Chondrocyte (in vitro differentiated cells): Measurements from ENCODE around the gene ULK4. TPM values are rescaled to one million over a fixed set of nuclear protein-coding genes. Genes with fewer than 3 reads are reported as not detected.

Experiments
- DNase-seq: peaks from one replicate; pipeline ENCODE4 v3.0.0; 2021; ENCODE audit warnings: mixed read lengths, low spot score
- H3K27ac Mint-ChIP-seq: one replicate; pipeline ENCODE4 v1.8.0; 2021; ENCODE audit warnings: mild to moderate bottlenecking, moderate library complexity, mixed read lengths; ENCODE audit not compliant: unreplicated experiment
- H3K27me3 Mint-ChIP-seq: 2 replicates; pipeline ENCODE4 v1.8.0; 2021; ENCODE audit warnings: low read depth, mixed read lengths
- H3K36me3 Mint-ChIP-seq: 2 replicates; pipeline ENCODE4 v1.8.0; 2021; ENCODE audit warnings: low read depth, mixed read lengths
- H3K4me1 Mint-ChIP-seq: 2 replicates; pipeline ENCODE4 v1.8.0; 2021; ENCODE audit warnings: low read depth, mild to moderate bottlenecking, mixed read lengths
- H3K4me3 Mint-ChIP-seq: one replicate; pipeline ENCODE4 v1.8.0; 2021; ENCODE audit warnings: mild to moderate bottlenecking, moderate library complexity, mixed read lengths; ENCODE audit not compliant: unreplicated experiment
- H3K9me3 Mint-ChIP-seq: 2 replicates; pipeline ENCODE4 v1.8.0; 2021; ENCODE audit warnings: low read depth, mixed read lengths
- CTCF ChIP-seq: fragments of 200-600 bp; sonication (generic); IDR thresholded peaks from 2 replicates; pipeline ENCODE4 v1.5.0; 2021; ENCODE audit warnings: antibody characterized with exemption, mild to moderate bottlenecking, moderate library complexity
- total RNA-seq: library from RNA; stranded (reverse); gene quantifications from 3 replicates; pipeline ENCODE4 v1.2.1, GENCODE V29; 2021

Gene ULK4
- total RNA-seq, 1 donor from 2014 or later: 9.1 TPM

- H3K27ac Mint-ChIP-seq: peak overlapping the region; percentile 45
- no peak overlapping the region for H3K4me3 Mint-ChIP-seq
- no peaks in the 10 kb centered on the region for H3K27me3 Mint-ChIP-seq
These were observed 712.6 kb downstream of the ULK4 start for GRCh38 chr3:41249318-41249717.

GRCh38 chr3:41248525-41248924, 713.4 kb downstream of the ULK4 start:
- TF ChIP-seq CTCF: no peak
- Mint-ChIP-seq H3K27me3 (no peaks in the 10 kb centered on the region), H3K4me3 (no peak overlapping the region), H3K9me3 (peaks cover 7% of the 10 kb centered on the region), H3K27ac (no peak overlapping the region), H3K36me3 (peaks cover 13% of the 10 kb centered on the region), H3K4me1 (peaks cover 30% of the 10 kb centered on the region)
- no peak for DNase-seq

More at GRCh38 chr3:41249318-41249717, 712.6 kb downstream of the ULK4 start:
- peaks cover 13% of the 10 kb centered on the region for H3K9me3 Mint-ChIP-seq
- no peak for DNase-seq
- H3K4me1 Mint-ChIP-seq: peaks cover 30% of the 10 kb centered on the region
- peaks cover 13% of the 10 kb centered on the region for H3K36me3 Mint-ChIP-seq
- TF ChIP-seq CTCF: no peak

GRCh38 chr3:41247055-41248004, 714.6 kb downstream of the ULK4 start:
- peak overlapping the region; percentile 61 for H3K27ac Mint-ChIP-seq
- H3K4me1 Mint-ChIP-seq: peaks cover 30% of the 10 kb centered on the region
- TF ChIP-seq CTCF: no peak
- H3K27me3 Mint-ChIP-seq: no peaks in the 10 kb centered on the region
- H3K36me3 Mint-ChIP-seq: peaks cover 18% of the 10 kb centered on the region
- DNase-seq: no peak
- peaks cover 3% of the 10 kb centered on the region for H3K9me3 Mint-ChIP-seq
- no peak overlapping the region for H3K4me3 Mint-ChIP-seq

- TF ChIP-seq CTCF: no peak
- no peak for DNase-seq
- H3K27ac Mint-ChIP-seq: no peak overlapping the region
- peaks cover 33% of the 10 kb centered on the region for H3K36me3 Mint-ChIP-seq
- peaks cover 30% of the 10 kb centered on the region for H3K4me1 Mint-ChIP-seq
- H3K27me3 Mint-ChIP-seq: no peaks in the 10 kb centered on the region
- H3K4me3 Mint-ChIP-seq: no peak overlapping the region
- H3K9me3 Mint-ChIP-seq: no peaks in the 10 kb centered on the region
These were observed 717.1 kb downstream of the ULK4 start for GRCh38 chr3:41244620-41245336.

- peaks cover 36% of the 10 kb centered on the region for H3K4me1 Mint-ChIP-seq
- H3K9me3 Mint-ChIP-seq: no peaks in the 10 kb centered on the region
- DNase-seq: no peak
- no peak overlapping the region for H3K4me3 Mint-ChIP-seq
- H3K27ac Mint-ChIP-seq: no peak overlapping the region
- no peaks in the 10 kb centered on the region for H3K27me3 Mint-ChIP-seq
- TF ChIP-seq CTCF: no peak
- peaks cover 48% of the 10 kb centered on the region for H3K36me3 Mint-ChIP-seq
These were observed 718.7 kb downstream of the ULK4 start for GRCh38 chr3:41243183-41243582.
